K562 (cell line): ENCODE results near the gene LBR. TPM values are rescaled to one million over a fixed set of nuclear protein-coding genes. Genes with fewer than 3 reads are reported as not detected.

Experiments
- CREM ChIP-seq: IDR thresholded peaks from 2 replicates; pipeline ENCODE4 v1.6.1; 2014; ENCODE audit warnings: antibody characterized with exemption, low read depth
- GABPA ChIP-seq: fragments of 200-800 bp; sonication (Bioruptor generic); conservative IDR thresholded peaks from 2 replicates; pipeline ENCODE4 v1.6.1; 2016; ENCODE audit warnings: low read depth, missing genetic modification characterization, missing compliant biosample characterization
- GATA2 ChIP-seq: sonication (generic); formaldehyde crosslinking; IDR thresholded peaks from 2 replicates; pipeline ENCODE4 v1.4.0; 2020; ENCODE audit warnings: mild to moderate bottlenecking, missing genetic modification reagents
- KDM4B ChIP-seq, 2 experiments: fragments of 450-650 bp in 1 of 2; sonication (generic) in 1 of 2; IDR thresholded peaks; 2 replicates each; pipeline ENCODE4 v1.6.1; 2016 to 2017; ENCODE audit warnings: borderline replicate concordance in 2 of 2, antibody characterized with exemption in 1 of 2, low read depth in 1 of 2, mild to moderate bottlenecking in 1 of 2
- NFE2 ChIP-seq: IDR thresholded peaks from 2 replicates; pipeline ENCODE4 v1.6.1; 2014; ENCODE audit warnings: antibody characterized with exemption, low read depth
- TRIM24 ChIP-seq, 2 experiments: fragments of 450-650 bp; IDR thresholded peaks; 2 replicates each; pipeline ENCODE4 v1.6.1; 2016
- polyA plus RNA-seq, 8 experiments: library from polyadenylated mRNA; depleted of rRNA in 4 of 8; stranded (reverse) in 5 of 8; unstranded in 3 of 8; fragments of >200 nt; fragmentation: Nextera tagmentation in 2 of 8; fragmentation: Illumina TruSeq in 1 of 8; extraction: Ambion mirVana in 2 of 8; extraction: Trizol in 1 of 8; gene quantifications; 2 replicates each; pipeline versions ENCODE4 v1.2.1 to v1.2.3, GENCODE V29; 2011 to 2014; ENCODE audit warnings: inconsistent platforms in 1 of 8, missing spikeins in 1 of 8
- total RNA-seq, 7 experiments: library from RNA; depleted of rRNA in 6 of 7; stranded (reverse); fragments of >200 nt in 6 of 7; fragmentation: Illumina TruSeq in 2 of 7; extraction: Trizol in 2 of 7; gene quantifications; 2 replicates each; pipeline versions ENCODE4 v1.2.1 to v1.2.3, GENCODE V29; 2011 to 2021; ENCODE audit warnings: low replicate concordance in 1 of 7
- TF ChIP-seq, protein P1 (sequence below): fragments of 450-650 bp; conservative IDR thresholded peaks from 2 replicates; pipeline ENCODE4 v1.6.1; 2016; ENCODE audit warnings: missing genetic modification characterization, low read depth, mild to moderate bottlenecking, missing compliant biosample characterization, moderate library complexity
- TF ChIP-seq, protein P2 (sequence below), 3 experiments: fragments of 200-800 bp in 1 of 3; fragments of 250-450 bp in 1 of 3; fragments of 450-650 bp in 1 of 3; sonication (Bioruptor Pico) in 1 of 3; sonication (Bioruptor generic) in 1 of 3; formaldehyde crosslinking in 1 of 3; IDR thresholded peaks; 2 replicates each; pipeline versions ENCODE4 v1.6.1 to v1.8.0; 2016 to 2022; ENCODE audit warnings: mild to moderate bottlenecking in 2 of 3, missing genetic modification characterization in 2 of 3, missing compliant biosample characterization in 1 of 3, moderate library complexity in 1 of 3
- TF ChIP-seq, protein P3 (sequence below): fragments of 450-650 bp; IDR thresholded peaks from 2 replicates; pipeline ENCODE4 v1.6.1; 2016
- TF ChIP-seq, protein P4 (sequence below), 2 experiments: fragments of 450-650 bp in 1 of 2; sonication (generic) in 1 of 2; formaldehyde crosslinking in 1 of 2; IDR thresholded peaks; 2 replicates each; pipeline versions ENCODE4 v1.7.1 to v1.9.0; 2016 to 2022; ENCODE audit warnings: inconsistent platforms in 1 of 2, mild to moderate bottlenecking in 1 of 2, missing genetic modification reagents in 1 of 2

The LBR gene
- total and polyA plus RNA-seq, 9 of the 15 experiments (the other 6 are each of a cell fraction or from before 2014, with no cell fraction given) = 102 to 229 (median 197) TPM

DNA sequence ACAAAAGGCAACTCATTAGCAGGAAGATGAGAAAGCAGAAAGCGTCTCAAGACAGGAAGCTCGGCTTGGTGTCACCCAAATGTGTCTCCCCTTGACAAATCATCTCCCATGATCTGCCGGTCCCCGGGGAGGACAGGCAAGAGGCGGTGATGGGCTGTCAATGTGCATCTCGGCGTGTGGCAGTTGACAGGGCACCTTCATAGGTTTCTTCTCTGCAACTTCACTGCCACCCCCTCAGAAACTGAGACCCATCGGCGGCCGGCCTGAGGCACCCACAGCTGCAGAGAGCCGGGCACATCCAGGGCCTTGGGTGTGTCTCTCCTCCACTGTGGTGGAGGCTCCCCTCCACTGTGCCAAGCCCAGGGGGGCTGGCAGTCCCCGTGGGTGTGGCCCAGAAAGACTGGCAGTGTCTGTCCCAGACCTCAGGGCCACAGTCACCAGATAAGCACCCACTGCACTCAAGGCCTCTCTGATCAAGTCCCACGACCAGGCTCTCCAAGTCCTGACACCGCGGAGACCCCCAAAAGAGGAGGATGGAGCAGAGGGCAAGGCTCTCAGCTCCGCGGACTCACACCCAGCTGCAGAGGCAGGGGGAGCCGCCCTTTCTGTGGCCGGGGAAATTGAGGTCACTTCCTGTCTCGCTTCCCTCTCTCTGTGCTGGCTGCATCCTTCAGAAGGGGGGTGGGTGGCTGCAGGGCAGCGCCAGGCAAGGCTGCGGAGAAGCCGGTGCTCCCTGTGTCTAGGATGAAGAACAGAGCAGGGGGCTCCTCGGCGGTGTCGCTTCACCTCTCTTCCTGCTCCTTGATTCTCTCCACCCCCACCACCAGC is 39.6 kb upstream of the LBR start (continued):
- TF ChIP-seq, protein P1, sequence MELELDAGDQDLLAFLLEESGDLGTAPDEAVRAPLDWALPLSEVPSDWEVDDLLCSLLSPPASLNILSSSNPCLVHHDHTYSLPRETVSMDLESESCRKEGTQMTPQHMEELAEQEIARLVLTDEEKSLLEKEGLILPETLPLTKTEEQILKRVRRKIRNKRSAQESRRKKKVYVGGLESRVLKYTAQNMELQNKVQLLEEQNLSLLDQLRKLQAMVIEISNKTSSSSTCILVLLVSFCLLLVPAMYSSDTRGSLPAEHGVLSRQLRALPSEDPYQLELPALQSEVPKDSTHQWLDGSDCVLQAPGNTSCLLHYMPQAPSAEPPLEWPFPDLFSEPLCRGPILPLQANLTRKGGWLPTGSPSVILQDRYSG = no peak; the same call in 1 of the 2 replicates
- TF ChIP-seq, protein P2, sequence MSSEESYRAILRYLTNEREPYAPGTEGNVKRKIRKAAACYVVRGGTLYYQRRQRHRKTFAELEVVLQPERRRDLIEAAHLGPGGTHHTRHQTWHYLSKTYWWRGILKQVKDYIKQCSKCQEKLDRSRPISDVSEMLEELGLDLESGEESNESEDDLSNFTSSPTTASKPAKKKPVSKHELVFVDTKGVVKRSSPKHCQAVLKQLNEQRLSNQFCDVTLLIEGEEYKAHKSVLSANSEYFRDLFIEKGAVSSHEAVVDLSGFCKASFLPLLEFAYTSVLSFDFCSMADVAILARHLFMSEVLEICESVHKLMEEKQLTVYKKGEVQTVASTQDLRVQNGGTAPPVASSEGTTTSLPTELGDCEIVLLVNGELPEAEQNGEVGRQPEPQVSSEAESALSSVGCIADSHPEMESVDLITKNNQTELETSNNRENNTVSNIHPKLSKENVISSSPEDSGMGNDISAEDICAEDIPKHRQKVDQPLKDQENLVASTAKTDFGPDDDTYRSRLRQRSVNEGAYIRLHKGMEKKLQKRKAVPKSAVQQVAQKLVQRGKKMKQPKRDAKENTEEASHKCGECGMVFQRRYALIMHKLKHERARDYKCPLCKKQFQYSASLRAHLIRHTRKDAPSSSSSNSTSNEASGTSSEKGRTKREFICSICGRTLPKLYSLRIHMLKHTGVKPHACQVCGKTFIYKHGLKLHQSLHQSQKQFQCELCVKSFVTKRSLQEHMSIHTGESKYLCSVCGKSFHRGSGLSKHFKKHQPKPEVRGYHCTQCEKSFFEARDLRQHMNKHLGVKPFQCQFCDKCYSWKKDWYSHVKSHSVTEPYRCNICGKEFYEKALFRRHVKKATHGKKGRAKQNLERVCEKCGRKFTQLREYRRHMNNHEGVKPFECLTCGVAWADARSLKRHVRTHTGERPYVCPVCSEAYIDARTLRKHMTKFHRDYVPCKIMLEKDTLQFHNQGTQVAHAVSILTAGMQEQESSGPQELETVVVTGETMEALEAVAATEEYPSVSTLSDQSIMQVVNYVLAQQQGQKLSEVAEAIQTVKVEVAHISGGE (CRISPR knock-in tag; IDR thresholded peaks at IDR 0.05) = peak in 2 of 3 experiments; percentile 88 to 98; a peak in 4 of 6 replicates
- TF ChIP-seq NFE2 (peak; percentile 42; the same call in 1 of the 2 replicates), KDM4B (IDR thresholded peaks at IDR 0.05; ENCODE audit: borderline replicate concordance in 2 of 2, low read depth in 1 of 2) (no peak), GABPA (tag) (peak; percentile 88), GATA2 (CRISPR knock-in tag) (0 out of 2 replicates have a peak, but pooled peaks have one; percentile 13), TRIM24 (IDR thresholded peaks at IDR 0.05) (peak in 1 of 2 experiments; percentile 59; a peak in 1 of 4 replicates), CREM (peak; percentile 50)
- TF ChIP-seq, protein P3, sequence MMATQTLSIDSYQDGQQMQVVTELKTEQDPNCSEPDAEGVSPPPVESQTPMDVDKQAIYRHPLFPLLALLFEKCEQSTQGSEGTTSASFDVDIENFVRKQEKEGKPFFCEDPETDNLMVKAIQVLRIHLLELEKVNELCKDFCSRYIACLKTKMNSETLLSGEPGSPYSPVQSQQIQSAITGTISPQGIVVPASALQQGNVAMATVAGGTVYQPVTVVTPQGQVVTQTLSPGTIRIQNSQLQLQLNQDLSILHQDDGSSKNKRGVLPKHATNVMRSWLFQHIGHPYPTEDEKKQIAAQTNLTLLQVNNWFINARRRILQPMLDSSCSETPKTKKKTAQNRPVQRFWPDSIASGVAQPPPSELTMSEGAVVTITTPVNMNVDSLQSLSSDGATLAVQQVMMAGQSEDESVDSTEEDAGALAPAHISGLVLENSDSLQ = peak; percentile 16; the same call in 1 of the 2 replicates
- TF ChIP-seq, protein P4, sequence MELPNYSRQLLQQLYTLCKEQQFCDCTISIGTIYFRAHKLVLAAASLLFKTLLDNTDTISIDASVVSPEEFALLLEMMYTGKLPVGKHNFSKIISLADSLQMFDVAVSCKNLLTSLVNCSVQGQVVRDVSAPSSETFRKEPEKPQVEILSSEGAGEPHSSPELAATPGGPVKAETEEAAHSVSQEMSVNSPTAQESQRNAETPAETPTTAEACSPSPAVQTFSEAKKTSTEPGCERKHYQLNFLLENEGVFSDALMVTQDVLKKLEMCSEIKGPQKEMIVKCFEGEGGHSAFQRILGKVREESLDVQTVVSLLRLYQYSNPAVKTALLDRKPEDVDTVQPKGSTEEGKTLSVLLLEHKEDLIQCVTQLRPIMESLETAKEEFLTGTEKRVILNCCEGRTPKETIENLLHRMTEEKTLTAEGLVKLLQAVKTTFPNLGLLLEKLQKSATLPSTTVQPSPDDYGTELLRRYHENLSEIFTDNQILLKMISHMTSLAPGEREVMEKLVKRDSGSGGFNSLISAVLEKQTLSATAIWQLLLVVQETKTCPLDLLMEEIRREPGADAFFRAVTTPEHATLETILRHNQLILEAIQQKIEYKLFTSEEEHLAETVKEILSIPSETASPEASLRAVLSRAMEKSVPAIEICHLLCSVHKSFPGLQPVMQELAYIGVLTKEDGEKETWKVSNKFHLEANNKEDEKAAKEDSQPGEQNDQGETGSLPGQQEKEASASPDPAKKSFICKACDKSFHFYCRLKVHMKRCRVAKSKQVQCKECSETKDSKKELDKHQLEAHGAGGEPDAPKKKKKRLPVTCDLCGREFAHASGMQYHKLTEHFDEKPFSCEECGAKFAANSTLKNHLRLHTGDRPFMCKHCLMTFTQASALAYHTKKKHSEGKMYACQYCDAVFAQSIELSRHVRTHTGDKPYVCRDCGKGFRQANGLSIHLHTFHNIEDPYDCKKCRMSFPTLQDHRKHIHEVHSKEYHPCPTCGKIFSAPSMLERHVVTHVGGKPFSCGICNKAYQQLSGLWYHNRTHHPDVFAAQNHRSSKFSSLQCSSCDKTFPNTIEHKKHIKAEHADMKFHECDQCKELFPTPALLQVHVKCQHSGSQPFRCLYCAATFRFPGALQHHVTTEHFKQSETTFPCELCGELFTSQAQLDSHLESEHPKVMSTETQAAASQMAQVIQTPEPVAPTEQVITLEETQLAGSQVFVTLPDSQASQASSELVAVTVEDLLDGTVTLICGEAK (IDR thresholded peaks at IDR 0.05) = peak; percentile 87
- TF ChIP-seq, protein P4 (CRISPR knock-in tag; IDR thresholded peaks at IDR 0.05) = no peak
